SJSA1 (cell line): ENCODE results near the gene TCHP. TPM values are rescaled to one million over a fixed set of nuclear protein-coding genes. Genes with fewer than 3 reads are reported as not detected.
"Not testable (repeated sequence)": the region's sequence is repeated elsewhere in the genome, so short reads cannot be mapped to it uniquely, and the experiment has no call there.

Experiments used
- DNase-seq, 2 experiments: peaks; one replicate each; pipeline ENCODE4 v3.0.0-alpha.2; 2015 to 2020; ENCODE audit warnings: low spot score in 2 of 2, low read depth in 1 of 2
- H3K27ac ChIP-seq: fragments of 250-450 bp; sonication (Bioruptor Pico); 2 replicates; pipeline ENCODE4 v1.5.1; 2020; ENCODE audit warnings: mild to moderate bottlenecking, moderate library complexity
- H3K27me3 ChIP-seq: fragments of 250-450 bp; sonication (Bioruptor Pico); replicated peaks from 2 replicates; pipeline ENCODE4 v1.5.1; 2020; ENCODE audit warnings: mild to moderate bottlenecking, moderate library complexity
- H3K36me3 ChIP-seq: fragments of 250-450 bp; sonication (Bioruptor Pico); 2 replicates; pipeline ENCODE4 v1.5.1; 2020; ENCODE audit warnings: mild to moderate bottlenecking
- H3K4me1 ChIP-seq: fragments of 250-450 bp; sonication (Bioruptor Pico); replicated peaks from 2 replicates; pipeline ENCODE4 v1.6.1; 2021; ENCODE audit warnings: mild to moderate bottlenecking
- H3K4me3 ChIP-seq: fragments of 250-450 bp; sonication (Bioruptor Pico); 2 replicates; pipeline ENCODE4 v1.5.1; 2020; ENCODE audit warnings: mild to moderate bottlenecking
- H3K9me3 ChIP-seq: fragments of 250-450 bp; sonication (Bioruptor Pico); replicated peaks from 2 replicates; pipeline ENCODE4 v1.5.1; 2020; ENCODE audit warnings: mild to moderate bottlenecking
- total RNA-seq: library from RNA; depleted of rRNA; stranded (reverse); fragments of >200 nt; shearing (Covaris generic); gene quantifications from 2 replicates; pipeline ENCODE4 v1.2.3, GENCODE V29; 2014

The TCHP gene
- total RNA-seq, 1 experiment from 2014 or later, result 28.6 TPM

DNA sequence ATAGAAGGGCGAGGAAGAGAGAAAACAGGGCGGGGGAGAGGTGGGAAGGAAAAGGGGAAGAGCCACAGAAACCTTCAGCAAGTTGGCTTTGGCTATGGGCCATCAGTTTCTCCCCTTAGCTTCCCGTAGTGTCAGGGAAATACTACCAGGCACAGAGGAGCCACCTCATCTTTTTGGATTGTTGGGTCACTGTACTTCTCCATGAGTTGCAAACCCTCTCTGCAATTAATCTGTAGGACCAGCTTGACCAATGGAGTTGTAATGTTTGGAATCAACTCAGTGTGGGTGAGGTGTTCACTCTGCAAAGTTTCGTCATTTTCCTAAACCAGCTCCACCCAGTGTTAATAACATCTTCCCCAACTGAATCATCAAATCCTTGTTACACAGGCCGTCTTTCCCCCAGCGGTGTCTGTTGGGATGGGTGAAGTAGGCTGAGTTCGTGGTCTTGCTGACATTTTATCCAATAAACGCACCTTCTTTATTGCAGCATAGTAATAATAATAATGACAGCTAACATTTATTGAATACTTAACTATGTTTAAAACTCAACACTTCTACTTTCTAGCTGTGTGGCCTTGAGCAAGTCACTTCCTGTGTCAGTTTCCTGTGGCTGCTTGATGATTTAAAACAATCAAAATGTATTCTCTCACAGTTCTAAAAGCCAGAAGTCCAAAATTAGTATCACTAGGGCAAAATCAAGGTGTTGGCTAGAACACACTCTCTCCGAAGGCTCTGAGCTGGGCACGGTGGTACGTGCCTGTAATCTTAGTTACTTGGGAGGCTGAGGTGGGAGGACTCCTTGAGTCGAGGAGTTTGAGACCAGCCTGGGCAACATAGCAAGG, 11.7 kb upstream of the TCHP start:
- no peaks in the 10 kb centered on the region for H3K9me3 ChIP-seq
- H3K4me3 ChIP-seq, result no peak overlapping the region
- H3K27ac ChIP-seq, result peak overlapping the region; percentile 90
- no peaks in the 10 kb centered on the region for H3K36me3 ChIP-seq
- peak; percentile 78 to 86 for DNase-seq
- H3K27me3 ChIP-seq, result no peaks in the 10 kb centered on the region
- H3K4me1 ChIP-seq, result peaks cover 43% of the 10 kb centered on the region

DNA sequence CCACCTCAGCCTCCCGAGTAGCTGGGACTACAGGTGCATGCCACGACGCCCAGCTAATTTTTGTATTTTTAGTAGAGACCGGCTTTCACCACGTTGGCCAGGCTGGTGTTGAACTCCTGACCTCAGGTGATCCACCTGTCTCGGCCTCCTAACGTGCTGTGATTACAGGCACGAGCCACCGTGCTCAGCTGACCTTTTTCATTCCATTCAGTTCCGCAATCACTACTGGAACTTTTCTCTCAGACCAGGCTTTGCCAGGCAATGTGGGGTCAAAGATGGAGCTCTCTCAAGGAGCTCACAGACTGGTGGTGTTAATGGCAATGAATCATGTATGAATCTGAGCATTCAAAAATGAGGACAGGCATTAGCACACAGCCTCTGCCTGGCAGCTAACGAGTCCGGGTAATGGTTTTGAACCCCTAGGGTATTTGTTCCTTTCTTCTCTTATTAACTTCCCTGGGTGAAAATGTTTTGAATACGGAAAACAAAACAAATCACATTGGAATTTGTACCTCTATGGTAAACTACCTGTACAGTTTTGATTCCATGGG, 9.4 kb upstream of the TCHP start:
- Histone ChIP-seq H3K27ac (no peak overlapping the region), H3K27me3 (no peaks in the 10 kb centered on the region), H3K9me3 (no peaks in the 10 kb centered on the region), H3K36me3 (no peaks in the 10 kb centered on the region), H3K4me1 (peaks cover 41% of the 10 kb centered on the region), H3K4me3 (no peak overlapping the region)
- DNase-seq, result no peak

DNA sequence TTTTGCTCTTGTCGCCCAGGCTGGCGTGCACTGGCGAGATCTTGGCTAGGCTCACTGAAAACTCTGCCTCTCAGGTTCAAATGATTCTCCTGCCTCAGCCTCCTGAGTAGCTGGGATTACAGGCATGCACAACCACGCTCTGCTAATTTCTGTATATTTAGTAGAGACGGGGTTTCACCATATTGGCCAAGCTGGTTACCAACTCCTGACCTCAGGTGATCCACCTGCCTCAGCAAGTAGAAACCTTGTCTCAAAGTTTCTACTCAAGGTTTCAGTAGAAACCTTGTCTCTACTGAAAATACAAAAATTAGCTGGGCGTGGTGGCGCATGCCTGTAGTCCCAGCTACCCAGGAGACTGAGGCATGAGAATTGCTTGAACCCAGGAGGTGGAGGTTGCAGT, 8.3 kb upstream of the TCHP start:
- peaks cover 31% of the 10 kb centered on the region for H3K4me1 ChIP-seq
- not testable (repeated sequence) for H3K36me3 ChIP-seq, DNase-seq, H3K9me3 ChIP-seq, H3K27ac ChIP-seq, H3K4me3 ChIP-seq, H3K27me3 ChIP-seq

DNA sequence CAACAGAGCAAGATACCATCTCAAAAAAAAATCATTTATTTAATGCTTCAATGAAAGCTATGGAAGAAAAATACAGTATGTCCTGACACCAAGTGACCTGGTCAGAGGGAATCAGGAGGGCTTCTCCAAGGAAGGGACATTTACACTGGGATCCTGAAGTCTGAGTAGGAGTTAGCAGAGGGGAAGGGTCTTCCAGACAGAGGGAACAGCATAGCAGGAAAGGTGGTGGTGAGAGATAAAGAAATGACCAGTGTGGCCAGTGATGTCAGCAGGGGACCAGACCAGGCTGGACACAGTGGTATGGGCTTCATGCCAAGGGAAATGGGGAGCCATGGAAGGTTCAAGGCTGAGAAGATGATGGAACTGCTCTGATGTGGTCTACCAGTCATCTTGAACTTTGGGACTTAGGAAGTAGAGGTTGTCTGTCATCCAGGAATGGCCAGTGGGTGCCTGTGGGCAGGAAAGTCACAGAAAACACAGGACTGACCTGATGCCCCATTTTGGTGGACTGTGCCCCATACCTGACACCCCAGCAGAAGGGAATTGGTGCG, 7.8 kb upstream of the TCHP start:
- Histone ChIP-seq H3K9me3 (no peaks in the 10 kb centered on the region), H3K27me3 (no peaks in the 10 kb centered on the region), H3K36me3 (no peaks in the 10 kb centered on the region), H3K27ac (no peak overlapping the region), H3K4me1 (peaks cover 27% of the 10 kb centered on the region), H3K4me3 (no peak overlapping the region)
- no peak for DNase-seq

DNA sequence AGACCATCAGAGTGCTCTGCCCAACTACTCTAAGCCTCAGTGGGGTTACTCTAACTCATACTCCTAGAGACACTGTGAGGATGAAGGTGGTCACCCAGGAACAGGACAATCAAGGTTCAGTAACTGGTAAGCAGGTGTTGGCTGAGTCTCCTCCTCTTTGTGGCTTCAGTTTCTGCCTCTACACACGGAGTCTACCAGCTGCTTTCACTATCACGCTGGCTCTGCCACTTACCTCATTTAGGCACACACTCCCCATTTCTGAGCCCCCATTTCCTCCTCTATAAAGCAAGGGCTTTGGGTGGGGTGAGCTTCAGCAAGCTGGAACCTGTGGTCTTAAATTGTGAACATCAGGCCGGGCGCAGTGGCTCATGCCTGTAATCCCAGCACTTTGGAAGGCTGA, 7.3 kb upstream of the TCHP start:
- Histone ChIP-seq H3K36me3 (no peaks in the 10 kb centered on the region), H3K4me3 (no peak overlapping the region), H3K27me3 (no peaks in the 10 kb centered on the region), H3K27ac (no peak overlapping the region), H3K4me1 (peaks cover 23% of the 10 kb centered on the region), H3K9me3 (no peaks in the 10 kb centered on the region)
- DNase-seq, result no peak

DNA sequence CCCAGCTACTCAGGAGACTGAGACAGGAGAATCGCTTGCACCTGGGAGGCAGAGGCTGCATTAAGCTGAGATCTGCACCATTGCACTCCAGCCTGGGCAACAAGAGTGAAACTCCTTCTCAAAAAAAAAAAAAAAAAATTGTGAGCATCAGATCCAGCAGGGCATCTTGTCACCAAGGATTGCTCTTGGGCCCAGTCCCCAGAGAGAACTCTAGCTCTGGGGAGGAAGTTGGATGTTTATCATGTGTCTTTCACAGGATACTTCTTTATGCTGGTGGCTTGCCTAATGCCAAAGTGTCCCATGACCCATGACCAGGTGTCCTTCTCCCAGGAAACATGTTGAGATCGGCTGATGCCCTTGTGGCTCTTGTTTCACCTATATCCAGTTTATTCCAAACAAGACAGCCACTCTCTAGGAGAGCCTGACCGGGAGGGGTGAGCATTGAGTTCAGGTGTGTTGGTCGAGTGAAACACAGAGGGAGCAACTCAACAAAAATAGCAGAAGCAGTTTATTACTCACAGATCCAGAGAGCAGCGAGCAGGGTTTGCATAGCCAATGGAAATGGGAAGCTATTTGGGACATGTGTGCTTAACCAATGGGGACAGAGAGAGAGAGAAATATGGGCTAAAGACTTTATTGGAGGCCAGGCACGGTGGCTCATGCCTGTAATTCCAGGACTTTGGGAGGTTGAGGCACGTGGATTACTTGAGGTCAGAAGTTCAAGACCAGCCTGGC, 6.6 kb upstream of the TCHP start:
- no peak overlapping the region for H3K27ac ChIP-seq
- DNase-seq, result no peak
- H3K27me3 ChIP-seq, result no peaks in the 10 kb centered on the region
- no peak overlapping the region for H3K4me3 ChIP-seq
- peaks cover 16% of the 10 kb centered on the region for H3K4me1 ChIP-seq
- H3K36me3 ChIP-seq, result no peaks in the 10 kb centered on the region
- H3K9me3 ChIP-seq, result no peaks in the 10 kb centered on the region

DNA sequence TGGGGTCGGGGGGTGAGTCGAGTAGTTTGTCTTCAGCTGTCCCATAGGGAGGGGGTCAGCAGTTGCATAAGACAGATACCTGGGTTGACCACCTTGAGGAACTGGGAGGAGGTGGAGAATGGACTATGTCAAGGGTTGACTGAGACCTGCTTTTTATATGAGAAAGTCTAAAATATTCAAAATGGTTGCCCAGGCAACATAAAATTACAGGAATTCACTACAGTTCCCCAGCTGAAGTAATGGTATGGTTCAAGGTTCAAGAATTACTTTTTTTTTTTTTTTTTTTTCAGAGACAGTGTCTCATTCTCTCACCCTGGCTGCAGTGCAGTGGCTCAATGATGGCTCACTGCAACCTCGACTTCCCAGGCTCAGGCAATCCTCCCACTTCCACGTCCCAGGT, 5.1 kb upstream of the TCHP start:
- H3K9me3 ChIP-seq, result no peaks in the 10 kb centered on the region
- H3K4me1 ChIP-seq, result peaks cover 12% of the 10 kb centered on the region
- no peaks in the 10 kb centered on the region for H3K27me3 ChIP-seq

DNA sequence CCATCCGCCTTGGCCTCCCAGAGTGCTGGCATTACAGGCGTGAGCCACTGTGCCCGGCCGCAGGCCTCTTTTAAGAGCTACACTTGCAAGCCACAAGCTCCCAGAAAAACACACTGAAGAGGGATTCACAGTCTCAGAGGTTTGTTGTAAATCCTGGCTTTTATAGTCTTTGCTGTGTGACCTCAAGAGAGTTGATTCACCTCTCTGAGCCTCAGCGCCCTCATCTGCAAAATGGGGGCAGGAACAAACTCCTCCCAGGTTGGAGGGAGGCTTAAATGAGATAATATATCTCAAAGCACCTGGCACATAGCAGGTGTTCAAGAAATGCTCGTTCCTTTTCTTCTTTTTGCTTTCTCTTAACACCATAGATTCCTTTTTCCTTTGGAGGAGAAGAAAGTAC, 3.9 kb upstream of the TCHP start:
- Histone ChIP-seq H3K27ac (no peak overlapping the region), H3K36me3 (peaks cover 6% of the 10 kb centered on the region; the same call in 1 of the 2 replicates), H3K4me1 (peaks cover 14% of the 10 kb centered on the region), H3K9me3 (no peaks in the 10 kb centered on the region), H3K4me3 (no peak overlapping the region), H3K27me3 (no peaks in the 10 kb centered on the region)
- no peak for DNase-seq

More for the DNA sequence above, 5.1 kb upstream of the TCHP start:
- DNase-seq, result no peak
- H3K36me3 ChIP-seq, result no peaks in the 10 kb centered on the region
- H3K4me3 ChIP-seq, result no peak overlapping the region
- no peak overlapping the region for H3K27ac ChIP-seq

DNA sequence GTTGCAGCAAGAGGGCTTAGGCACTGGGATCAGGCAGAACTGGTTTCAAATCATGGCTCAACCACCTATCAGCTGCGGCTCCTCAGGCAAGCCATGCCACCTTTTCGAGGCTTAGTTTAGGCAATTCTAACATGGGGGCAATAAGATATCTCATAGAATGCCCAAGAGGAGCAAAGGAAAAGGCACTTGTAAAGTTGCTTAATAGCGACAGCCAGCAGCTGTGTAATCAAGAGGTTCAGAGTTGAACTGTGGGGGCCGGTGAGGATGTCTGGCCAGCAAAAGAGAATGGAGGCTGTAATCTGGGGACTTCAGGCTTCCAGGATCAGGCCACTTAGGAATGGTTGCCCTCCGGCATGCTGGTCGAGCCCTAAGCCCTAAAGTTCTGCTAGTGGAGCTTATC, 3.0 kb upstream of the TCHP start:
- Histone ChIP-seq H3K27ac (no peak overlapping the region), H3K4me3 (no peak overlapping the region), H3K27me3 (no peaks in the 10 kb centered on the region), H3K4me1 (peaks cover 22% of the 10 kb centered on the region), H3K36me3 (peaks cover 11% of the 10 kb centered on the region), H3K9me3 (no peaks in the 10 kb centered on the region)
- no peak for DNase-seq

DNA sequence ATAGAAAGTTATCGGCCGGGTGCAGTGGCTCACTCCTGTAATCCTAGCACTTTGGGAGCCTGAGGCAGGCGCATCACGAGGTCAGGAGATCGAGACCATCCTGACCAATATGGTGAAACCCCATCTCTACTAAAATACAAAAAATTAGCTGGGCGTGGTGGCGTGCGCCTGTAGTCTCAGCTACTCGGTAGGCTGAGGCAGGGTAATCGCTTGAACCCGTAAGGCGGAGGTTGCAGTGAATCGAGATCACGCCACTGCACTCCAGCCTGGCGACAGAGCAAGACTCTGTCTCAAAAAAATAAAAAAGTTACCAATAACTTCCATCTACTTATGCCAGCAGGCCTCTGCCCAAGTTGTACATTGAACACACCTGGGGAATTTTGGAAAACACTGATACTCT, 729 bp upstream of the TCHP start:
- not testable (repeated sequence) for H3K9me3 ChIP-seq, H3K27ac ChIP-seq, DNase-seq, H3K27me3 ChIP-seq, H3K4me3 ChIP-seq
- Histone ChIP-seq H3K36me3 (peaks cover 32% of the 10 kb centered on the region), H3K4me1 (peaks cover 28% of the 10 kb centered on the region)

DNA sequence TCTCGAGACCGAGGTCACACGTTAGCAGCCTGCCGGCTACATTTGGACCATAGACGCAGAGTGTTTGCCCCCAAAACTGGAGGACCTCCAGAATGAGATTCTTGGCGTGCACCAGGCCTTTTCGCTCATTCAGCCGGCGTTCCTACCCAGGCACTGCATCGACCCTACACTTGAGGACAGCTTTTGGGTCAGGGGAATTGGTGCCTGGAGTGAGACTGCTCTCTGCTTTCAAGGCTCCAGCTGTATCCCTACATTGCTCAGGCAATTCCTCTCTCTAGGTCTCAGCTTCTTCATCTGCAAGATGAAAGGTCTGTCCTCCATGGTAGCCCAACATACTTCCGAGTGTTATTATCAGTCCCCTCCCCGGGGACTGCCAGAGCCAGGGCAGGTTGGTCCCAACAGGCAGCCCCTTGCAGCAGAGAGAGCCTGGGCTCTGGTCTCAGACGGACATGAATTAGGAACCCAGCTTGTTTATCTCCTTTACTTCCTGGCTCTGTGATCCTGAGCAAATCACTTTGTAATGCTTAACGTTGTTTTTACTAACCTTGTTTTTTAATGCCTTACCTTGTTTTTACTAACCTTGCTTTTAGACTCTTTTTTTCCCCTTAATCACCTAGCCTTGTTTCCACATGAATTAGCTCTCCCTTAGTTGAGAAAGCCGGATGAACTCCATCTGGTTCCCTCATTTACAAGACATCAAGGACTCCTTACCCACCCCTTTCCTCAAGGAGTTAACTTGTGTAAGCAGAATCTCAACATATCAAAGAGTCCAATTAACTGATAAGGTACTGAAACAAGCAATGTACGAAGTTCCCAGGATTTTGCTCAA, 892 bp downstream of the TCHP start:
- DNase-seq, result peak in 1 of 2 experiments; percentile 29
- 0 out of 2 replicates have a peak overlapping the region, but pooled peaks have one; percentile 80 for H3K27ac ChIP-seq
- no peaks in the 10 kb centered on the region for H3K27me3 ChIP-seq
- H3K9me3 ChIP-seq, result no peaks in the 10 kb centered on the region
- peak overlapping the region; percentile 87 for H3K4me3 ChIP-seq
- peaks cover 28% of the 10 kb centered on the region for H3K4me1 ChIP-seq
- peaks cover 48% of the 10 kb centered on the region for H3K36me3 ChIP-seq

DNA sequence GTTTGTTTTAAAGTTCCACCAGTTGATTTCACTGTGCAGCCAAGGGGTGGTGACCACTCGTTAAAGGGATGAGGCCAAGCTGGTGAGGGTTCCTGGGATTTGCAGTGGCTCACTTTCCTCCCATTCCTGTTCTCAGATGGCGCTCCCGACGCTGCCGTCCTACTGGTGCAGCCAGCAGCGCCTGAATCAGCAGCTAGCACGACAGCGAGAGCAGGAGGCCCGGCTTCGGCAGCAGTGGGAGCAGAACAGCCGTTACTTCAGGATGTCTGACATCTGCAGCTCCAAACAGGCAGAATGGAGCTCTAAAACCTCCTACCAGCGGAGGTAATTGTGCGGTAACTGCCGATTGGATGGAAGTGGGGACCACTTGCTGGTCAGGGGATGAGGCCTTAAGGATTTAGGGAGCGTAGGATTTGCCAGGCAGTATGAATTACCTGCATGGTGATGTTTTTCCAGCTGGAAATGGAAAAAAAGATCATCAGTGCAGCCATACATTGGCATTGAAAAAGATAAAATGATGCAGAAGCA, 2.9 kb downstream of the TCHP start:
- DNase-seq, result no peak

DNA sequence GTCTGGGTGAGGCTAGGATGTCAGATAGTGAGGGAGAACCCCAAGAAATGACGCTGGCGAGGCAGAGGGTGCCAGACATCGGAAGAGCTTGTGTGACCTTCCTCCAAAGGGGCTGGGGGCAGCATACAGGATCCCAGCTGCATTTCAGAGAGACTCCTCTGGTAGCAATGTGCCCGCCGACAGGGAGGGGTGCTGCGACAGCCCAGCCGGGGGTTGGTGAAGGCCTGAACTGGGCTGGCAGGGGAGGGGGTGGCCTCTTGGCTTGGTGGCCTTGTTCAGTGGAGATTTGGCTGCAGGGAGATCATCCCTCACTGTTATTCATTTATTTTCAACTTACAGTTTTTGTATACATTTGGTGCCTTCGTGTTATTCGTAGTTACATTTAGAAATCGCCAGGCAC, 5.2 kb downstream of the TCHP start:
- H3K9me3 ChIP-seq, result no peaks in the 10 kb centered on the region
- DNase-seq, result no peak
- peaks cover 90% of the 10 kb centered on the region for H3K36me3 ChIP-seq
- H3K4me3 ChIP-seq, result no peak overlapping the region
- H3K4me1 ChIP-seq, result peaks cover 16% of the 10 kb centered on the region
- no peaks in the 10 kb centered on the region for H3K27me3 ChIP-seq
- no peak overlapping the region for H3K27ac ChIP-seq

More for the DNA sequence above, 2.9 kb downstream of the TCHP start:
- Histone ChIP-seq H3K9me3 (no peaks in the 10 kb centered on the region), H3K4me3 (no peak overlapping the region), H3K27ac (no peak overlapping the region; the same call in 1 of the 2 replicates), H3K27me3 (no peaks in the 10 kb centered on the region), H3K4me1 (peaks cover 28% of the 10 kb centered on the region), H3K36me3 (peaks cover 68% of the 10 kb centered on the region)
